GM04503 (cell line): ENCODE measurements around the gene PELI1.

Experiments
- DNase-seq: peaks from one replicate; pipeline ENCODE4 v3.0.0-alpha.2; 2012; ENCODE audit warnings: low read depth

The PELI1 gene

GRCh38 chr2:64153811-64154210, 9.6 kb upstream of the PELI1 start:
- no peak for DNase-seq

- no peak for DNase-seq
Measured at GRCh38 chr2:64151476-64151875, 7.3 kb upstream of the PELI1 start.

- no peak for DNase-seq
Measured at GRCh38 chr2:64145714-64146113, 1.5 kb upstream of the PELI1 start.

GRCh38 chr2:64145119-64145518, 899 bp upstream of the PELI1 start:
- DNase-seq, result no peak

- DNase-seq, result no peak
Measured at GRCh38 chr2:64143169-64144056, 807 bp downstream of the PELI1 start.

GRCh38 chr2:64142741-64143168, 1.5 kb downstream of the PELI1 start:
- DNase-seq, result no peak

- no peak for DNase-seq
Measured at GRCh38 chr2:64141674-64142405, 2.4 kb downstream of the PELI1 start.

- no peak for DNase-seq
Measured at GRCh38 chr2:64140665-64141200, 3.5 kb downstream of the PELI1 start.

- no peak for DNase-seq
Measured at GRCh38 chr2:64139956-64140355, 4.3 kb downstream of the PELI1 start.

GRCh38 chr2:64137996-64138395, 6.2 kb downstream of the PELI1 start:
- no peak for DNase-seq

- no peak for DNase-seq
Measured at GRCh38 chr2:64137567-64137966, 6.7 kb downstream of the PELI1 start.

GRCh38 chr2:64135421-64135820, 8.8 kb downstream of the PELI1 start:
- no peak for DNase-seq

GRCh38 chr2:64134813-64135212, 9.4 kb downstream of the PELI1 start:
- DNase-seq, result no peak

GRCh38 chr2:64133828-64134227, 10.4 kb downstream of the PELI1 start:
- no peak for DNase-seq

GRCh38 chr2:64133354-64133753, 10.9 kb downstream of the PELI1 start:
- no peak for DNase-seq

GRCh38 chr2:64130333-64130732, 13.9 kb downstream of the PELI1 start:
- DNase-seq, result no peak

- no peak for DNase-seq
Measured at GRCh38 chr2:64128943-64129391, 15.3 kb downstream of the PELI1 start.

GRCh38 chr2:64128406-64128805, 15.8 kb downstream of the PELI1 start:
- DNase-seq, result no peak

- no peak for DNase-seq
Measured at GRCh38 chr2:64127119-64127518, 17.1 kb downstream of the PELI1 start.

- DNase-seq, result no peak
Measured at GRCh38 chr2:64126601-64127000, 17.6 kb downstream of the PELI1 start.

- no peak for DNase-seq
Measured at GRCh38 chr2:64124571-64124970, 19.6 kb downstream of the PELI1 start.

GRCh38 chr2:64124168-64124567, 20.1 kb downstream of the PELI1 start:
- no peak for DNase-seq

GRCh38 chr2:64123740-64124139, 20.5 kb downstream of the PELI1 start:
- no peak for DNase-seq
